ENCODE data around the gene CALY.

DNA sequence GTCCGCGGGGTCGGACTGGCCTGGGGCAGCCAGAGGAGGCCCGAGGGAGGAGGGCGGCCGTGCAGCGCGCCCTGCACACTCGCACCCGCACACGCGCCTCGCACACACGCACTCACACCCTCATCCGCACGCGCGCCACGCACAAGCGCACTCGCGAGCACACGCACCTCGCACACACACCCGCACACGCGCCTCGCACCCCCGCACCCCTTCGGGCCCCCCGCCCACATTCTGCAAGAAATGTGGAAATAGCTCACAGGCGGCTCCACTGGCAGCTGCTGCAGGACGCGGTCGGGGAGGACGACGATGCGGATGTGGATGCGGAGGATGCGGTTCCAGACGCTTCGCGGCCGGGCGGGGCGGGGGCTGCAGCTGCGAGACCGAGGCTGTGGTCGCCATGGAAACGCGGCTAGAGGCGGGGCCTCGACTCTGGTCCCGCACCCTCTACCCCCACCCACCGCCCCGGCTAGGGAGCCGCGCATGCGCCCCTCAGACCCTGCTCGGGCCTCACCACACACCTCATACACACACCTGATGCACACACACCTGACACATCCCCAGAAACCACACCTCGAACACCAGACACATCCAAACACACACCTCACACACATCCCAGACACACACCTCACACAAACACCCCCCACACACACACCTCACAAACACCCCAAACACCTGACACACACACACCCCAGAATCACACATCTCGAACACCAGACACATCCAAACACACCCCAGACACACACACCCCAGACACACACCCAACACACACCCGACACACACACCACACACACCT, at the start of gene CALY:
- TF ChIP-seq, protein P1, sequence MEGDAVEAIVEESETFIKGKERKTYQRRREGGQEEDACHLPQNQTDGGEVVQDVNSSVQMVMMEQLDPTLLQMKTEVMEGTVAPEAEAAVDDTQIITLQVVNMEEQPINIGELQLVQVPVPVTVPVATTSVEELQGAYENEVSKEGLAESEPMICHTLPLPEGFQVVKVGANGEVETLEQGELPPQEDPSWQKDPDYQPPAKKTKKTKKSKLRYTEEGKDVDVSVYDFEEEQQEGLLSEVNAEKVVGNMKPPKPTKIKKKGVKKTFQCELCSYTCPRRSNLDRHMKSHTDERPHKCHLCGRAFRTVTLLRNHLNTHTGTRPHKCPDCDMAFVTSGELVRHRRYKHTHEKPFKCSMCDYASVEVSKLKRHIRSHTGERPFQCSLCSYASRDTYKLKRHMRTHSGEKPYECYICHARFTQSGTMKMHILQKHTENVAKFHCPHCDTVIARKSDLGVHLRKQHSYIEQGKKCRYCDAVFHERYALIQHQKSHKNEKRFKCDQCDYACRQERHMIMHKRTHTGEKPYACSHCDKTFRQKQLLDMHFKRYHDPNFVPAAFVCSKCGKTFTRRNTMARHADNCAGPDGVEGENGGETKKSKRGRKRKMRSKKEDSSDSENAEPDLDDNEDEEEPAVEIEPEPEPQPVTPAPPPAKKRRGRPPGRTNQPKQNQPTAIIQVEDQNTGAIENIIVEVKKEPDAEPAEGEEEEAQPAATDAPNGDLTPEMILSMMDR (conservative IDR thresholded peaks at IDR 0.05; ENCODE audit: low read length): no peak
- no peak for TF ChIP-seq EZH2phosphoT487 (IDR thresholded peaks at IDR 0.05; ENCODE audit: borderline replicate concordance)

All from Loucy (cell line).